ENCODE data around the gene ACYP2.

GRCh38 chr2:54185105-54185504 lies 69.7 kb downstream of the ACYP2 start:
- no peak for TF ChIP-seq CTCF (IDR thresholded peaks at IDR 0.05)
- TF ChIP-seq POLR2A (IDR thresholded peaks at IDR 0.05) = no peak
